Measurements from ENCODE around the gene SLC31A1. TPM values are rescaled to one million over a fixed set of nuclear protein-coding genes. Genes with fewer than 3 reads are reported as not detected.
"Not testable (repeated sequence)": the region's sequence is repeated elsewhere in the genome, so short reads cannot be mapped to it uniquely, and the experiment has no call there.

Gene SLC31A1
- total and polyA plus RNA-seq, 10 donors, result 3.0 to 22.7 (median 18.6) TPM

DNA sequence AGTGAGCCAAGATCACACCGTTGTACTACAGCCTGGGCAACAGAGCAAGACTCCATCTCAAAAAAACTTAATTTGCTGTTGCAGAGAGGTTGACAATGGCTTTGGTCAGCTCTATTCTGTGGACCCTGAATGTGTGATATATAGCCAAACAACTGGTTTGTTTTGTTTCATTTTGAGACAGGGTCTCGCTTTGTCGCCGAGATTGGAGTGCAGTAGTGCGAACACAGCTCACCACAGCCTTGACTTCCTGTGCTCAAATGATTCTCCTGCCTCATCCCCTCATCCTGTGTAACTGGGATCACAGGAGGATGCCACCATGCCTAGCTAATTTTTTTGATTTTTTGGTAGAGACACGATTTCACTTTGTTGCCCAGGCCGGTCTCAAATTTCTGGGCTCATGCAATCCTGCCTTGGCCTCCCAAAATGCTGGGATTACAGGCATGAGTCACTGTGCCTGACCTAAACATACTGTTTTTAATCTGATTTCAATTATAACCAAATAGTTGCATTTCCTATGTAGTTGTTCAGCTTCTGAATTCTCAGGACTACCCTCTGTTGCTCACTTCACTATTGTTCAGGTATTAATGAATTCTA, 72.0 kb downstream of the SLC31A1 start:
- TF ChIP-seq POLR2A (IDR thresholded peaks at IDR 0.05) (no peak), POLR2AphosphoS5 (IDR thresholded peaks at IDR 0.05) (no peak)
- TF ChIP-seq, protein P1, sequence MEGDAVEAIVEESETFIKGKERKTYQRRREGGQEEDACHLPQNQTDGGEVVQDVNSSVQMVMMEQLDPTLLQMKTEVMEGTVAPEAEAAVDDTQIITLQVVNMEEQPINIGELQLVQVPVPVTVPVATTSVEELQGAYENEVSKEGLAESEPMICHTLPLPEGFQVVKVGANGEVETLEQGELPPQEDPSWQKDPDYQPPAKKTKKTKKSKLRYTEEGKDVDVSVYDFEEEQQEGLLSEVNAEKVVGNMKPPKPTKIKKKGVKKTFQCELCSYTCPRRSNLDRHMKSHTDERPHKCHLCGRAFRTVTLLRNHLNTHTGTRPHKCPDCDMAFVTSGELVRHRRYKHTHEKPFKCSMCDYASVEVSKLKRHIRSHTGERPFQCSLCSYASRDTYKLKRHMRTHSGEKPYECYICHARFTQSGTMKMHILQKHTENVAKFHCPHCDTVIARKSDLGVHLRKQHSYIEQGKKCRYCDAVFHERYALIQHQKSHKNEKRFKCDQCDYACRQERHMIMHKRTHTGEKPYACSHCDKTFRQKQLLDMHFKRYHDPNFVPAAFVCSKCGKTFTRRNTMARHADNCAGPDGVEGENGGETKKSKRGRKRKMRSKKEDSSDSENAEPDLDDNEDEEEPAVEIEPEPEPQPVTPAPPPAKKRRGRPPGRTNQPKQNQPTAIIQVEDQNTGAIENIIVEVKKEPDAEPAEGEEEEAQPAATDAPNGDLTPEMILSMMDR (IDR thresholded peaks at IDR 0.05 in 8 of 11, conservative IDR thresholded peaks at IDR 0.05 in 3 of 11), result no peak
- Histone ChIP-seq H3K36me3 (peaks cover 0 to 59% (median 51%) of the 10 kb centered on the region in 6 donors), H3K27ac (no peak overlapping the region), H3K4me3 (no peak overlapping the region), H3K4me1 (no peaks in the 10 kb centered on the region), H3K9me3 (no peaks in the 10 kb centered on the region), H3K27me3 (replicated peaks in 1 of 7) (no peaks in the 10 kb centered on the region)
- intact Hi-C loops (cut with DNase I; ENCODE audit: low total_unique reads), result no loop called here
- 75 to 86% (median 82%) methylated on average over 7 of the region's 7 CpGs for WGBS, 5 donors
- DNase-seq, result no peak

DNA sequence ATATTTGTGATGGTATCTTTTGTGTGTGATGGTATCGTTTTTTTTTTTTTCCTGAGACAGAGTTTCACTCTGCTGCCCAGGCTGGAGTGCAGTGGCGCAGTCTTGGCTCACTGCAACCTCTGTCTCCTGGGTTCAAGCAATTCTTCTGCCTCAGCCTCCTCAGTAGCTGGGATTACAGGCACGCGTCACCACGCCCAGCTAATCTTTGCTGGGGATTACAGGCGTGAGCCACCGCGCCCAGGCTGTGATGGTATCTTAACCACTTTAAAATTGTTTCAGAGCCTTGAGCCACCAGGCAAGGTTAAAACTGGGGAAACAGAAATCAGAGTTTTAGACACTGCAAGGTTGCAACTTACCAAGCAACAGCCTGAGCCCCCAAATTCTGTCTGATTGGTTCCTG, 74.9 kb downstream of the SLC31A1 start:
- not testable (repeated sequence) for DNase-seq
- peaks cover 0 to 30% (median 23%) of the 10 kb centered on the region in 6 donors for H3K36me3 ChIP-seq

DNA sequence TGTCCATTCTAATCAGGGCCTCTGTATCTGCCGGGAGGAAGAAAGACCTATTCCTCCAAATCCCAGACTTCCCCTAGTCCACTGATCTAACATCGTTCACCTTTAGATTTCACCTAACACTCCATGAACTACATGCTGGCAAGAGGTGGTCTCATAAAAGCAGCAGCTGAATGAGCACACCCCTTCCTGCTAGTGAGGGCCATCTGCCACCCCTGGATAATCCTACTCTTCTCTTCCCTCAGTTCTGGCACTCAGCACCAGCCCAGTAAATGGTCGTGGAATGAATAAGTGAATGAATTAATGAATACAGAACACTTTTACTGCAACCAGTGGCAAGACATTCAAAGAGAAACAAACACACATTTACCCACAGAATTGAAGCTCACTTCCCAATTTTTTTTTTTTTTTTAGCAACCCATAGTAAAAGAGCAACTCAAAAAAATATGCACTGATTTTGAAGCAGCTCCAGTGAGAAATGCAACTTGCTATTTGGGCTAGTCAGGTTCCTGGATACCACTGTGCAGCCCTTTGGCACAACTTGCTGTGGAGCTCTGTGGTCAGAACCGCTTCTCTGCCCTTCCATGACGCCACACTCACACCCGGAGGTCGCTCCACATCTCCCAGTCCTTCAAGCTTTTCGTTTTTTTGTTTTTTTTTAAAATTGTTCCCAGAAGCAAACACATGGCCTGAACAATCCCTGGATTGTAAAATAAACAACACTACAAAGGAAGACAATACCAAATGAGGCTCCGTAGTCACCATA, 75.6 kb downstream of the SLC31A1 start:
- Histone ChIP-seq H3K9me3 (no peaks in the 10 kb centered on the region), H3K4me3 (no peak overlapping the region), H3K27me3 (replicated peaks in 1 of 7) (no peaks in the 10 kb centered on the region), H3K27ac (no peak overlapping the region), H3K4me1 (peaks cover 0 to 6% (median 0%) of the 10 kb centered on the region in 6 donors), H3K36me3 (peaks cover 0 to 23% (median 15%) of the 10 kb centered on the region in 6 donors)
- intact Hi-C loops (cut with DNase I; ENCODE audit: low total_unique reads), result no loop called here
- DNase-seq, result no peak
- 75 to 84% (median 82%) methylated on average over 9 of the region's 9 CpGs for WGBS, 5 donors
- TF ChIP-seq, protein P1 (IDR thresholded peaks at IDR 0.05 in 8 of 11, conservative IDR thresholded peaks at IDR 0.05 in 3 of 11), result no peak
- TF ChIP-seq POLR2AphosphoS5 (IDR thresholded peaks at IDR 0.05) (no peak), POLR2A (IDR thresholded peaks at IDR 0.05) (no peak)

More for the DNA sequence above, 74.9 kb downstream of the SLC31A1 start:
- H3K4me1 ChIP-seq; H3K27ac ChIP-seq; H3K9me3 ChIP-seq; H3K4me3 ChIP-seq; intact Hi-C loops (cut with DNase I; ENCODE audit: low total_unique reads); H3K27me3 ChIP-seq (replicated peaks in 1 of 7): not testable (repeated sequence)
- 90 to 96% (median 92%) methylated on average over 8 of the region's 8 CpGs for WGBS, 5 donors

DNA sequence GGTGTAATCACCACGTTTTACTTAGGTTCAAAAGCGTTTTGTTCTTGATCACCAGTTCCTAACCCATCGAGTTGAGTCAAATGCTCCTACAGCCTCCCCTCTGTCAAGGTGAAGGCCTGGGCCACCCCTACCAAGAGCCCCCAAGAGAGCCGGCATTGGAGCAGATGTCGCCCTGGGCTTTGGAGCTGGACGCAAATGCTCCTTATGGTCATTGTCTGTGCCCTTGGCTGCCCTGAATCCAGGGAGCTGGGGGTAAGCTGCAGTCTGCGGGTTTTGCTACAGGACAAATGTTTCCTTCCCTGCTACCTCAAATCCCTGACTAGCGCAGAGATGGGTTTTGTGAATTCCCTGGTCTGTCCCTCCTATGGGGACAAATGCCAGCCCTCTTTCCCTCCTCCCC, 77.0 kb downstream of the SLC31A1 start:
- Histone ChIP-seq H3K36me3 (peaks cover 0 to 10% (median 2%) of the 10 kb centered on the region in 6 donors), H3K4me3 (no peak overlapping the region), H3K27ac (no peak overlapping the region), H3K9me3 (no peaks in the 10 kb centered on the region), H3K4me1 (peaks cover 0 to 6% (median 0%) of the 10 kb centered on the region in 6 donors), H3K27me3 (replicated peaks in 1 of 7) (no peaks in the 10 kb centered on the region)
- intact Hi-C loops (cut with DNase I; ENCODE audit: low total_unique reads), result no loop called here
- no peak for DNase-seq
- TF ChIP-seq POLR2A (IDR thresholded peaks at IDR 0.05) (no peak), POLR2AphosphoS5 (IDR thresholded peaks at IDR 0.05) (no peak)
- TF ChIP-seq, protein P1 (IDR thresholded peaks at IDR 0.05 in 8 of 11, conservative IDR thresholded peaks at IDR 0.05 in 3 of 11), result no peak
- 87 to 96% (median 91%) methylated on average over 8 of the region's 8 CpGs for WGBS, 5 donors
